DMS114 treated with DMSO at 0.1 percent for 48 hours (cell line): ENCODE results near the gene JPT2.

Experiments
- DNase-seq: peaks from one replicate; lab custom pipeline; 2025; ENCODE audit not compliant: unreplicated experiment; lab: John Stamatoyannopoulos, UW

The JPT2 gene

GRCh38 chr16:1651094-1651973 lies 26.7 kb upstream of the JPT2 start:
- no peak for DNase-seq

GRCh38 chr16:1651974-1652312 lies 26.1 kb upstream of the JPT2 start:
- no peak for DNase-seq

GRCh38 chr16:1653023-1653422 lies 25.1 kb upstream of the JPT2 start:
- no peak for DNase-seq

GRCh38 chr16:1654505-1655268 lies 23.4 kb upstream of the JPT2 start:
- DNase-seq: no peak

GRCh38 chr16:1655269-1655807 lies 22.7 kb upstream of the JPT2 start:
- DNase-seq: no peak

- DNase-seq: no peak
Observed at GRCh38 chr16:1655909-1656807, 21.9 kb upstream of the JPT2 start.

GRCh38 chr16:1656808-1657617 lies 21.1 kb upstream of the JPT2 start:
- DNase-seq: no peak

- DNase-seq: no peak
Observed at GRCh38 chr16:1657841-1658240, 20.2 kb upstream of the JPT2 start.

- DNase-seq: no peak
Observed at GRCh38 chr16:1659031-1659430, 19.0 kb upstream of the JPT2 start.

GRCh38 chr16:1661826-1662225 lies 16.3 kb upstream of the JPT2 start:
- DNase-seq: no peak

- no peak for DNase-seq
Observed at GRCh38 chr16:1662543-1662942, 15.5 kb upstream of the JPT2 start.

- DNase-seq: no peak
Observed at GRCh38 chr16:1665829-1666228, 12.2 kb upstream of the JPT2 start.

- no peak for DNase-seq
Observed at GRCh38 chr16:1666316-1666715, 11.8 kb upstream of the JPT2 start.

GRCh38 chr16:1667271-1667670 lies 10.8 kb upstream of the JPT2 start:
- DNase-seq: no peak

GRCh38 chr16:1667916-1668315 lies 10.2 kb upstream of the JPT2 start:
- DNase-seq: no peak

- no peak for DNase-seq
Observed at GRCh38 chr16:1668612-1669319, 9.3 kb upstream of the JPT2 start.

GRCh38 chr16:1669698-1670097 lies 8.4 kb upstream of the JPT2 start:
- no peak for DNase-seq

GRCh38 chr16:1670371-1670770 lies 7.7 kb upstream of the JPT2 start:
- no peak for DNase-seq

- no peak for DNase-seq
Observed at GRCh38 chr16:1670866-1671265, 7.2 kb upstream of the JPT2 start.
